Measurements from ENCODE around the gene PLXNA2. TPM values are rescaled to one million over a fixed set of nuclear protein-coding genes. Genes with fewer than 3 reads are reported as not detected.

The PLXNA2 gene
- total and polyA plus RNA-seq, 2 of the 8 experiments (the other 6 are each of a cell fraction or from before 2014, with no cell fraction given) = 0.33 to 1.5 TPM

- Histone ChIP-seq H4K20me1 (replicated peaks in 1 of 2; ENCODE audit: control insufficient read depth in 1 of 2, insufficient read depth in 2 of 2, low read length in 2 of 2) (no peaks in the 10 kb centered on the region), H2AK5ac (ENCODE audit: low read depth, low read length) (no peak overlapping the region), H3K4me2 (ENCODE audit: insufficient read depth in 1 of 2, low read depth in 2 of 2, low read length in 2 of 2) (no peak overlapping the region), H3K14ac (ENCODE audit: insufficient read length) (no peak overlapping the region), H2BK5ac (ENCODE audit: low read depth, low read length) (no peak overlapping the region), H3K56ac (replicated peaks; ENCODE audit: insufficient read length, low read depth, low read length) (no peak overlapping the region), H3K9ac (replicated peaks in 1 of 4; ENCODE audit: extremely low read depth in 1 of 4, low read depth in 3 of 4, low read length in 3 of 4) (no peak overlapping the region), H2AFZ (ENCODE audit: low read length) (no peak overlapping the region), H3K27me3 (replicated peaks in 1 of 4; ENCODE audit: control insufficient read depth in 3 of 4, extremely low read depth in 1 of 4, insufficient read depth in 3 of 4, low read length in 3 of 4) (no peaks in the 10 kb centered on the region), H3K4ac (replicated peaks; ENCODE audit: insufficient read length, low read depth, low read length) (no peak overlapping the region), H4K91ac (replicated peaks; ENCODE audit: insufficient read length, low read length) (no peak overlapping the region), H3K18ac (ENCODE audit: extremely low read depth, low read length) (no peak overlapping the region), H3K27ac (ENCODE audit: low read depth, low read length) (no peak overlapping the region), H3K23ac (ENCODE audit: insufficient read length) (no peak overlapping the region), H3K4me3 (ENCODE audit: extremely low read depth in 1 of 4, insufficient read depth in 2 of 4, low read depth in 3 of 4, low read length in 4 of 4) (no peak overlapping the region), H3K9me3 (ENCODE audit: insufficient read depth in 2 of 2, low read depth in 1 of 2, low read length in 1 of 2) (no peaks in the 10 kb centered on the region), H2BK20ac (ENCODE audit: low read length) (no peak overlapping the region), H4K5ac (ENCODE audit: insufficient read length, low read depth, low read length) (no peak overlapping the region), H2BK12ac (ENCODE audit: low read depth, low read length) (no peak overlapping the region), H3K4me1 (replicated peaks in 1 of 4; ENCODE audit: control insufficient read depth in 3 of 4, insufficient read depth in 4 of 4, low read length in 3 of 4) (0 out of 7 replicates have a peak, but pooled peaks cover 0 to 2% (median 0%) of the 10 kb centered on the region in 4 experiments), H2BK15ac (ENCODE audit: low read length) (no peak overlapping the region), H3K36me3 (ENCODE audit: control insufficient read depth in 2 of 4, insufficient read depth in 4 of 4, low read length in 3 of 4) (no peaks in the 10 kb centered on the region), H4K8ac (ENCODE audit: extremely low read depth, insufficient read depth, low read length) (no peak overlapping the region), H3K79me2 (ENCODE audit: control insufficient read depth in 1 of 2, insufficient read depth in 2 of 2, low read length in 2 of 2) (no peaks in the 10 kb centered on the region), H2BK120ac (replicated peaks; ENCODE audit: low read depth, low read length) (no peak overlapping the region), H3K23me2 (ENCODE audit: low read depth, low read length) (no peaks in the 10 kb centered on the region), H3K79me1 (ENCODE audit: low read depth, low read length) (no peaks in the 10 kb centered on the region)
- 92% methylated on average over 7 of the region's 7 CpGs; no CpG with 5 or more reads in 1 of the 2 experiments for WGBS, 2 experiments (ENCODE audit: extremely low coverage in 1 of 2, insufficient coverage in 1 of 2, insufficient read length in 1 of 2, insufficient replicate concordance in 2 of 2, low coverage in 1 of 2, low lambda C conversion rate in 2 of 2, missing lambda C conversion rate in 1 of 2)
- FAIRE-seq = no peak
- ChIA-PET POLR2A (ENCODE audit: partially characterized antibody) (no interaction called here), CTCF (ENCODE audit: partially characterized antibody) (interaction anchor here (0.7 to 15.8 kb wide), 19 partner anchors 9 to 250 kb away, joined by 3 to 315 read pairs (median 6); partner anchors contain the start of gene PLXNA2)
- TF ChIP-seq RXRA (IDR thresholded peaks at IDR 0.05; ENCODE audit: insufficient read depth, low read depth, low read length) = no peak
- TF ChIP-seq CBX5 (IDR thresholded peaks at IDR 0.05; ENCODE audit: low read depth, low read length) = no peak
- TF ChIP-seq, protein P1, sequence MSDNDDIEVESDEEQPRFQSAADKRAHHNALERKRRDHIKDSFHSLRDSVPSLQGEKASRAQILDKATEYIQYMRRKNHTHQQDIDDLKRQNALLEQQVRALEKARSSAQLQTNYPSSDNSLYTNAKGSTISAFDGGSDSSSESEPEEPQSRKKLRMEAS (IDR thresholded peaks at IDR 0.05) = no peak
- TF ChIP-seq RAD21 (IDR thresholded peaks at IDR 0.05 in 1 of 2, conservative IDR thresholded peaks at IDR 0.05 in 1 of 2; ENCODE audit: low read depth in 2 of 2, low read length in 2 of 2) = no peak
- no peak for DNase-seq (ENCODE audit: low read depth in 1 of 2, low spot score in 2 of 2)
Observed at GRCh38 chr1:208025031-208025430, 219.2 kb downstream of the PLXNA2 start.
